GM18861 (cell line): Measurements from ENCODE around the gene FOXL1.

Experiments used
- ATAC-seq: cut with Tn5 transposase; IDR thresholded peaks from one replicate; pipeline ENCODE4 v1.9.1; 2021; ENCODE audit not compliant: unreplicated experiment

FOXL1 gene

GRCh38 chr16:86568677-86569623, 9.4 kb upstream of the FOXL1 start:
- no peak for ATAC-seq

GRCh38 chr16:86569701-86570447, 8.5 kb upstream of the FOXL1 start:
- no peak for ATAC-seq

GRCh38 chr16:86570558-86571529, 7.5 kb upstream of the FOXL1 start:
- no peak for ATAC-seq

GRCh38 chr16:86571530-86571915, 6.8 kb upstream of the FOXL1 start:
- ATAC-seq, result no peak

GRCh38 chr16:86572041-86572521, 6.3 kb upstream of the FOXL1 start:
- no peak for ATAC-seq

GRCh38 chr16:86572606-86573005, 5.7 kb upstream of the FOXL1 start:
- ATAC-seq, result no peak

- ATAC-seq, result no peak
Measured at GRCh38 chr16:86573215-86573614, 5.1 kb upstream of the FOXL1 start.

GRCh38 chr16:86573646-86574508, 4.5 kb upstream of the FOXL1 start:
- ATAC-seq, result no peak

- no peak for ATAC-seq
Measured at GRCh38 chr16:86574646-86575045, 3.7 kb upstream of the FOXL1 start.

GRCh38 chr16:86575095-86575685, 3.2 kb upstream of the FOXL1 start:
- no peak for ATAC-seq

- no peak for ATAC-seq
Measured at GRCh38 chr16:86575754-86576557, 2.4 kb upstream of the FOXL1 start.

GRCh38 chr16:86576591-86577313, 1.6 kb upstream of the FOXL1 start:
- ATAC-seq, result no peak

- no peak for ATAC-seq
Measured at GRCh38 chr16:86577314-86577971, 906 bp upstream of the FOXL1 start.

GRCh38 chr16:86578611-86579267, 390 bp downstream of the FOXL1 start:
- ATAC-seq, result no peak

GRCh38 chr16:86579268-86580062, 1.1 kb downstream of the FOXL1 start:
- no peak for ATAC-seq
